ENCODE results near the gene SLCO4A1. TPM values are rescaled to one million over a fixed set of nuclear protein-coding genes. Genes with fewer than 3 reads are reported as not detected.

Gene SLCO4A1
- polyA plus RNA-seq, result 10 to 100 TPM in 2 of 3 donors, 1 to 10 TPM in 1; 6.8 to 45.9 (median 37.8) TPM

- H3K27ac ChIP-seq (ENCODE audit: low read depth, low read length), result no peak within 1 kb of the TSS
These were observed at the start of gene SLCO4A1 for GRCh38 chr20:62642051-62642665. TSS of gene SLCO4A1 (plus strand) at chr20:62642503. CDS start at chr20:62656455, 13,952 bp downstream.

GRCh38 chr20:62592506-62593177 is 49.7 kb upstream of the SLCO4A1 start:
- H3K27ac ChIP-seq (ENCODE audit: low read depth, low read length), result no peak overlapping the region
- 70 to 82% (median 71%) methylated on average over 11 of the region's 11 CpGs for whole genome bisulfite sequencing, 3 donors

More at GRCh38 chr20:62642051-62642665, at the start of gene SLCO4A1:
- 1% methylated on average over 43 to 82 of the region's 82 CpGs for WGBS, 3 donors

DNA sequence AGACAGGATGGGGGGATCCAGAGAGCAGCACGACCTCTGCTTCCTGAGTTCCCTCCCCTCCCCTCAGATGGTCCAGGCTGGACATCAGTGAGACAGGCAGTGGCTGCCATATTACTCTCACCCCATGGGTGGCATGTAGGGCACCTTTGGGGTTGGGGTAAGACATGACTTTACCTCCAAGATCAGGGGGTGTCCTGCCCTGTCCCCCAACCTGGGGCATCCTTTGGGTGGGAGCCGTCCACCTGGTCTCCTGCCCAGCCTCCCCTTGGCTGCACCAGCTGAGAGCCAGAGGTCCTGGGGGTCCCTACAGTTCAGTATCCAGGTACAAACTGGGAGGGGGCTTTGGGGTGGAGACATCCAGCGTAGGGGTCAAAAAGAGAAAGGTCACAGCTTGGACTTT is 48.7 kb upstream of the SLCO4A1 start:
- 67 to 79% (median 76%) methylated on average over 3 of the region's 3 CpGs for WGBS, 3 donors
- no peak overlapping the region for H3K27ac ChIP-seq (ENCODE audit: low read depth, low read length)

DNA sequence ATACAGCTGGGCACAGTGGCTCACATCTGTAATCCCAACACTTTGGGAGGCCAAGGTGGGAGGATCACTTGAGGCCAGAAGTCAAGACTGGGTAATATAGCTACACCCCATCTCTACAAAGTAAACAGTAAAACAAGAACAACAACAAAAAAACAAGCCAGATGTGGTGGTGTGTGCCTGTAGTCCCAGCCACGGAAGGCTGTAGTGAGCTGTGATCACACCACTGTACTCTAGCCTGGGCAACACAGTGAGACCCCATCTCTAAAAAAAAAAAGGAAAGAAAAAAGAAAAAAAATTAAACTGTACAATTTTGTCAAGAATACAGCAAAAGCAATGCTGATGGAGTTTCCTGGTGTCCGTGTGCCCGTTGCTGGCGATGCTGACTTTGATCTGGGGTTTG is 47.2 kb upstream of the SLCO4A1 start:
- 52 to 64% (median 57%) methylated on average over 4 of the region's 4 CpGs for WGBS, 3 donors
- H3K27ac ChIP-seq (ENCODE audit: low read depth, low read length), result no peak overlapping the region

- H3K27ac ChIP-seq (ENCODE audit: low read depth, low read length), result no peak overlapping the region
- WGBS, 3 donors, result 11 to 30% (median 25%) methylated on average over 15 of the region's 15 CpGs
These were observed 46.8 kb upstream of the SLCO4A1 start for GRCh38 chr20:62595491-62595890.

GRCh38 chr20:62596486-62596885 is 45.8 kb upstream of the SLCO4A1 start:
- no peak overlapping the region for H3K27ac ChIP-seq (ENCODE audit: low read depth, low read length)
- 61 to 75% (median 62%) methylated on average over 18 of the region's 18 CpGs for WGBS, 3 donors

DNA sequence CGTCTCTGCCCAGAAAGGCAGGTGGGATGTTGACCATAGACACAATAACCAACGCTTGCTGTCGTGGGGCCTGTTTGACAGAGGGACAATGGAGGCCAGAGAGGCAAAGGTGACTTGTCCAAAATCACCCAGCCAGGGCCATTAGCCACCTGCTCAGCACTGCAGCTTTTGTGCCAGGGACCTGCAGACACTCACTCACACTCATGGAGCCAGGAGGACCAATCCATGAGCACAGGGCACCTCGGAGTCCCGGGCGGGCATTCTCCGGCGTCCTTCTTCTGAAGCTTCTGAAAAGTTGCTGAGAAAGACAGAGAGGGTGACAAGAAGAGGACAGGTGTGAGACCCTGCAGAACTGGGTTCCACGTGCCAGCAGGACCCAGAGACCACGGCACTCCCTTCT is 45.4 kb upstream of the SLCO4A1 start:
- no peak overlapping the region for H3K27ac ChIP-seq (ENCODE audit: low read depth, low read length)
- 66 to 90% (median 89%) methylated on average over 10 of the region's 10 CpGs for WGBS, 3 donors

- WGBS, 3 donors, result 70 to 88% (median 85%) methylated on average over 15 of the region's 15 CpGs
- H3K27ac ChIP-seq (ENCODE audit: low read depth, low read length), result no peak overlapping the region
These were observed 44.7 kb upstream of the SLCO4A1 start for GRCh38 chr20:62597416-62598115.

- no peak overlapping the region for H3K27ac ChIP-seq (ENCODE audit: low read depth, low read length)
- 76 to 78% (median 76%) methylated on average over 13 of the region's 13 CpGs for WGBS, 3 donors
These were observed 43.5 kb upstream of the SLCO4A1 start for GRCh38 chr20:62598761-62599194.

DNA sequence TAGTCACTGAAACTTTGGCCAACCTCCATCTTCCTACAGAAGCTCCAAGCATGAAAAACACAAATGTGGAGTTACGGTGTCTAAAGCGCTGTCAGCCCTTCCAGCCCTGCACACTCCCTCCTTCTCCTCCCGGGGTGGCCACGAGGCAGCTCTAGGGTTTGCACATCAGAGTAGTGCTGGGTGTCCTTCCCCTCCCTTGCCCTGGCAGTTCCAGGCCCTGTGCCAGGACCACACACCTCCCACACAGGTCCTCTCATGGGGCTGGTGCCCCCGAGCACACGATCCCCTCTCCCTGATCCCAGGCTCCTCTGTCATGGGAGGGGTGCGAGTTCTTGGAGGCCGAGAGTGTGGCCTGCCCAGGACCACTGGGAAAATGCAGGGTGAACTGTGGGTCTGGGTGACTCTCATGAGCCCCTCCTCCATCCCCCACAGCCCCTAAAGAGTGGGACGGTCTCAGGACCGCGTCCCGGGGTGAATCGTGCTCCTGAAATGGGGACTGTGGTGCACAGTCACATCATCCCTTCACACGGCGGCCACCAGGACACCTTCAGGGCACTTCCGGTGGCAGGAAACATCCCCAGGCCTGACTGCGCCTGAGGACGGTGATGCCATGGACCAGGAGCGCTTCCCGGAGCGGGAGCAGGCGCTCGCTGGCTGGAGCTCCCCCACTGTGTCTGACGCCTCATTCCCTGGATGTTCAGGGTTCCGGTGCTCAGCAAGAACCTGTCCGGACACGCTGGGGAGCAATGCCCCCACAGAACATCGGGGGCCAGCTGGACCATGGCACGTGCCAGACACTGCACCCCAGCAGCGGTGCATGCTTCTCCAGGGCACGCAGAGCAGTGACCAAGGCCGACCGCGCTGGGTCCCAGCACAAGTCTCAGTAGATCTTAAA is 42.8 kb upstream of the SLCO4A1 start:
- no peak overlapping the region for H3K27ac ChIP-seq (ENCODE audit: low read depth, low read length)
- 83 to 91% (median 87%) methylated on average over 34 of the region's 34 CpGs for WGBS, 3 donors

GRCh38 chr20:62601172-62601571 is 41.1 kb upstream of the SLCO4A1 start:
- 60 to 76% (median 71%) methylated on average over 6 of the region's 6 CpGs for WGBS, 3 donors
- H3K27ac ChIP-seq (ENCODE audit: low read depth, low read length), result no peak overlapping the region

- H3K27ac ChIP-seq (ENCODE audit: low read depth, low read length), result no peak overlapping the region
- 36 to 39% (median 38%) methylated on average over 3 of the region's 3 CpGs for WGBS, 3 donors
These were observed 40.6 kb upstream of the SLCO4A1 start for GRCh38 chr20:62601714-62602113.

GRCh38 chr20:62602550-62602949 is 39.8 kb upstream of the SLCO4A1 start:
- H3K27ac ChIP-seq (ENCODE audit: low read depth, low read length), result no peak overlapping the region

GRCh38 chr20:62603021-62603906 is 39.0 kb upstream of the SLCO4A1 start:
- WGBS, 3 donors, result 29 to 48% (median 32%) methylated on average over 26 of the region's 26 CpGs
- H3K27ac ChIP-seq (ENCODE audit: low read depth, low read length), result no peak overlapping the region

More at GRCh38 chr20:62602550-62602949, 39.8 kb upstream of the SLCO4A1 start:
- 43 to 57% (median 46%) methylated on average over 10 of the region's 10 CpGs for WGBS, 3 donors

DNA sequence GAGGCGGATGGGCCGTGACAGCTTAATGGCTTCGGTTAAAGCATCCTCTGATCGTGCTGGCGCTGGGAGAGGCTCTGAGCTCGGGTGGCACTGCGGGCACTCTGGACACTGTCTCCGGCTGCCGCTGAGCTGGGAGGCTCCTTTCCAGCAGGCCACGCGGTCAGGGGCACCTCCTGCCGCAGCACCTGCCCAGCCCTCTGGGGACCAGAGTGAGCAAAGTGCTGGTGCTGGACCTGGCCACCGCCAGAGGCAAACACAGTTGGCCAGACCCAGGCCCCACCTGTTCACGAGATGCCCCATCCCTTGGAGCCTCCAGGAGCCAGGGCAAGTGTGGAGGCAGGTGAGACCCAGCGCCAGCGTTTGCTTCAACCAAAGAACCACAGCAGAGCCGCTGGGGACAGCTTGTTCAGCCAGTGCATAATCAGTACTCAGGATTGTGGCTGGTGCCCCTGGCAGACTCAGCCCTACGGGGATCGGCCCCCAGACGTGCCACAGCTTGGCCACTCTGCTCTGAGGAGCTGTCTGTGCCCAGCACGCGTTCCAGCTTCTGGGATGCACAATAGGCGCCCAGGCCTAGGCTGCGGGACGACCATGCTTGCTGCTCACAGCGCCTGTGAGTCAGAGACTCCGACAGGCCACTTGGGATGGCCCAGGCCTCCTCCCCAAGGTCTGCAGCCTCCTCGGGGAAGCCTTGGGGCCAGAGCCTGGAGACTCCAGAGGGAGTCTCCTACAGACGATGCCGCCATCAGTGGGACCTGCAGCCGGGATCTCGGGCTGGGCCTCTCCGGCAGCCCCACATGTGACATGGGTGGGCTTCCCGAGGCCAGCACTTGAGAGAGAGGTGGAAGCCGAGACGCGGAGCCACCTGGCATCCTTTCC is 38.2 kb upstream of the SLCO4A1 start:
- WGBS, 3 donors, result 60 to 72% (median 67%) methylated on average over 37 of the region's 37 CpGs
- no peak overlapping the region for H3K27ac ChIP-seq (ENCODE audit: low read depth, low read length)

- WGBS, 3 donors, result 65 to 81% (median 77%) methylated on average over 8 to 9 of the region's 9 CpGs
These were observed 37.5 kb upstream of the SLCO4A1 start for GRCh38 chr20:62604796-62605195.

More at GRCh38 chr20:62604796-62605195, 37.5 kb upstream of the SLCO4A1 start:
- no peak overlapping the region for H3K27ac ChIP-seq (ENCODE audit: low read depth, low read length)

All from adipose tissue (tissue), 3 donors.